ENCODE results near the gene UBL7. TPM values are rescaled to one million over a fixed set of nuclear protein-coding genes. Genes with fewer than 3 reads are reported as not detected.
A peak's percentile ranks its signal among the peaks of the same experiment; 100 is the strongest.

UBL7 gene
- total RNA-seq, 1 experiment from 2014 or later: 121 TPM

GRCh38 chr15:74408385-74408784 is 52.6 kb downstream of the UBL7 start:
- DNase-seq (ENCODE audit: low read depth): no peak

- DNase-seq (ENCODE audit: low read depth): peak; percentile 97
These were observed 53.8 kb downstream of the UBL7 start for GRCh38 chr15:74406992-74407705.

GRCh38 chr15:74406517-74406916 is 54.4 kb downstream of the UBL7 start:
- DNase-seq (ENCODE audit: low read depth): no peak

- peak; percentile 64 for DNase-seq (ENCODE audit: low read depth)
These were observed 55.1 kb downstream of the UBL7 start for GRCh38 chr15:74405823-74406222.

GRCh38 chr15:74403991-74404563 is 56.9 kb downstream of the UBL7 start:
- no peak for DNase-seq (ENCODE audit: low read depth)

GRCh38 chr15:74403588-74403919 is 57.4 kb downstream of the UBL7 start:
- DNase-seq (ENCODE audit: low read depth): no peak

- DNase-seq (ENCODE audit: low read depth): peak; percentile 46
These were observed 57.9 kb downstream of the UBL7 start for GRCh38 chr15:74402873-74403587.

- DNase-seq (ENCODE audit: low read depth): no peak
These were observed 58.6 kb downstream of the UBL7 start for GRCh38 chr15:74402337-74402841.

- no peak for DNase-seq (ENCODE audit: low read depth)
These were observed 59.8 kb downstream of the UBL7 start for GRCh38 chr15:74400915-74401757.

- DNase-seq (ENCODE audit: low read depth): peak; percentile 62
These were observed 60.6 kb downstream of the UBL7 start for GRCh38 chr15:74400313-74400860.

- DNase-seq (ENCODE audit: low read depth): peak; percentile 88
These were observed 61.2 kb downstream of the UBL7 start for GRCh38 chr15:74399511-74400312.

GRCh38 chr15:74399100-74399499 is 61.9 kb downstream of the UBL7 start:
- DNase-seq (ENCODE audit: low read depth): no peak

- DNase-seq (ENCODE audit: low read depth): no peak
These were observed 62.8 kb downstream of the UBL7 start for GRCh38 chr15:74398183-74398582.

- no peak for DNase-seq (ENCODE audit: low read depth)
These were observed 63.5 kb downstream of the UBL7 start for GRCh38 chr15:74397239-74398068.

- peak; percentile 55 for DNase-seq (ENCODE audit: low read depth)
These were observed 64.3 kb downstream of the UBL7 start for GRCh38 chr15:74396445-74397238.

GRCh38 chr15:74396146-74396438 is 64.9 kb downstream of the UBL7 start:
- DNase-seq (ENCODE audit: low read depth): no peak

All from RPMI7951 (cell line).